GM23338 (cell line): ENCODE results near the gene PRDM11. TPM values are rescaled to one million over a fixed set of nuclear protein-coding genes. Genes with fewer than 3 reads are reported as not detected.

Source experiments
- ATAC-seq: fragments of 200-7000 bp; cut with Tn5 transposase; 3 replicates; pipeline ENCODE4 v1.9.1; 2020
- DNase-seq: peaks from one replicate; pipeline ENCODE4 v3.0.0-alpha.2; 2015; ENCODE audit warnings: low spot score
- H2AFZ ChIP-seq: fragments of 200-600 bp; sonication (generic); 2 replicates; pipeline ENCODE4 v1.8.0; 2016; ENCODE audit warnings: antibody characterized with exemption, mild to moderate bottlenecking, moderate library complexity
- H3F3A ChIP-seq: fragments of 200-600 bp; sonication (generic); replicated peaks from 2 replicates; pipeline ENCODE4 v1.8.0; 2017; ENCODE audit warnings: antibody characterized with exemption, mixed run types, low read depth
- H3K27ac ChIP-seq: fragments of 200-600 bp; sonication (generic); 2 replicates; pipeline ENCODE4 v1.6.1; 2016; ENCODE audit warnings: low read depth
- H3K27me3 ChIP-seq: fragments of 200-600 bp; sonication (generic); 2 replicates; pipeline ENCODE4 v1.8.0; 2016; ENCODE audit warnings: mild to moderate bottlenecking, mixed run types, moderate library complexity; ENCODE audit not compliant: insufficient read depth
- H3K36me3 ChIP-seq: fragments of 200-600 bp; sonication (generic); 2 replicates; pipeline ENCODE4 v1.8.0; 2016; ENCODE audit warnings: mild to moderate bottlenecking; ENCODE audit not compliant: insufficient read depth
- H3K4me1 ChIP-seq: fragments of 200-600 bp; sonication (generic); 2 replicates; pipeline ENCODE4 v1.8.0; 2016; ENCODE audit warnings: mild to moderate bottlenecking, moderate library complexity; ENCODE audit not compliant: insufficient read depth
- H3K4me2 ChIP-seq: fragments of 200-600 bp; sonication (generic); 2 replicates; pipeline ENCODE4 v1.7.1; 2017; ENCODE audit warnings: mixed run types
- H3K4me3 ChIP-seq: fragments of 200-600 bp; sonication (generic); 2 replicates; pipeline ENCODE4 v1.6.1; 2016; ENCODE audit warnings: mixed run types
- H3K79me2 ChIP-seq: fragments of 200-600 bp; sonication (generic); replicated peaks from 2 replicates; pipeline ENCODE4 v1.8.0; 2017; ENCODE audit warnings: mild to moderate bottlenecking; ENCODE audit not compliant: insufficient read depth
- H3K9me2 ChIP-seq: fragments of 200-600 bp; sonication (generic); 2 replicates; pipeline ENCODE4 v1.8.0; 2017; ENCODE audit not compliant: insufficient read depth
- H4K20me1 ChIP-seq: fragments of 200-600 bp; sonication (generic); replicated peaks from 2 replicates; pipeline ENCODE4 v1.8.0; 2017; ENCODE audit warnings: mild to moderate bottlenecking; ENCODE audit not compliant: insufficient read depth
- H3K27ac Mint-ChIP-seq: 2 replicates; pipeline ENCODE4 v1.8.0; 2020; ENCODE audit warnings: inconsistent platforms, mild to moderate bottlenecking, moderate library complexity, mixed read lengths
- H3K27me3 Mint-ChIP-seq: 3 replicates; pipeline ENCODE4 v1.8.0; 2022; ENCODE audit warnings: low read depth, mild to moderate bottlenecking, moderate library complexity, mixed read lengths, inconsistent platforms; ENCODE audit not compliant: insufficient read depth, poor library complexity
- H3K36me3 Mint-ChIP-seq: 3 replicates; pipeline ENCODE4 v1.8.0; 2021; ENCODE audit warnings: low read depth, mild to moderate bottlenecking, inconsistent platforms, moderate library complexity, mixed read lengths
- H3K4me1 Mint-ChIP-seq: 3 replicates; pipeline ENCODE4 v1.8.0; 2020; ENCODE audit warnings: mild to moderate bottlenecking, inconsistent platforms, mixed read lengths
- H3K4me3 Mint-ChIP-seq: 3 replicates; pipeline ENCODE4 v1.8.0; 2021; ENCODE audit warnings: moderate library complexity, mild to moderate bottlenecking, inconsistent platforms, mixed read lengths
- H3K9me3 Mint-ChIP-seq: 3 replicates; pipeline ENCODE4 v1.8.0; 2020; ENCODE audit warnings: moderate library complexity, mild to moderate bottlenecking, inconsistent platforms, mixed read lengths
- EZH2phosphoT487 ChIP-seq: fragments of 200-600 bp; sonication (generic); IDR thresholded peaks from one replicate; pipeline ENCODE4 v1.8.1; 2018; ENCODE audit warnings: antibody characterized with exemption; ENCODE audit not compliant: unreplicated experiment
- JUNB ChIP-seq: IDR thresholded peaks from one replicate; pipeline ENCODE4 v1.6.1; 2016; ENCODE audit warnings: antibody characterized with exemption; ENCODE audit not compliant: unreplicated experiment
- NANOG ChIP-seq: IDR thresholded peaks from 2 replicates; pipeline ENCODE4 v1.6.1; 2016; ENCODE audit warnings: antibody characterized with exemption, borderline replicate concordance
- POLR2AphosphoS5 ChIP-seq: IDR thresholded peaks from 2 replicates; pipeline ENCODE4 v1.6.1; 2016; ENCODE audit warnings: antibody characterized with exemption, low read depth
- ZNF114 ChIP-seq: fragments of 250-450 bp; sonication (Bioruptor Pico); IDR thresholded peaks from 2 replicates; pipeline ENCODE4 v1.5.0; 2020; ENCODE audit warnings: mild to moderate bottlenecking, moderate library complexity
- ZNF331 ChIP-seq: fragments of 250-450 bp; sonication (Bioruptor Pico); IDR thresholded peaks from 2 replicates; pipeline ENCODE4 v1.5.0; 2020; ENCODE audit warnings: low read depth, mild to moderate bottlenecking, moderate library complexity
- polyA plus RNA-seq: library from polyadenylated mRNA; unstranded; fragments of >200 nt; fragmentation: Nextera tagmentation; extraction: Ambion mirVana; gene quantifications from 2 replicates; pipeline ENCODE4 v1.2.1, GENCODE V29; 2016
- total RNA-seq: library from RNA; depleted of rRNA; stranded (reverse); fragments of >200 nt; shearing (Covaris generic); gene quantifications from 2 replicates; pipeline ENCODE4 v1.2.3, GENCODE V29; 2014
- TF ChIP-seq, protein P1 (sequence below): IDR thresholded peaks from one replicate; pipeline ENCODE4 v1.6.1; 2018; ENCODE audit warnings: antibody characterized with exemption; ENCODE audit not compliant: unreplicated experiment
- TF ChIP-seq, protein P2 (sequence below): IDR thresholded peaks from 2 replicates; pipeline ENCODE4 v1.6.1; 2016; ENCODE audit warnings: antibody characterized with exemption
- TF ChIP-seq, protein P3 (sequence below): fragments of 250-450 bp; sonication (Bioruptor Pico); IDR thresholded peaks from 2 replicates; pipeline ENCODE4 v1.5.0; 2020; ENCODE audit warnings: mild to moderate bottlenecking, moderate library complexity

Gene PRDM11
- total and polyA plus RNA-seq, 2 experiments from 2014 or later = 0.97 to 10.4 TPM

DNA sequence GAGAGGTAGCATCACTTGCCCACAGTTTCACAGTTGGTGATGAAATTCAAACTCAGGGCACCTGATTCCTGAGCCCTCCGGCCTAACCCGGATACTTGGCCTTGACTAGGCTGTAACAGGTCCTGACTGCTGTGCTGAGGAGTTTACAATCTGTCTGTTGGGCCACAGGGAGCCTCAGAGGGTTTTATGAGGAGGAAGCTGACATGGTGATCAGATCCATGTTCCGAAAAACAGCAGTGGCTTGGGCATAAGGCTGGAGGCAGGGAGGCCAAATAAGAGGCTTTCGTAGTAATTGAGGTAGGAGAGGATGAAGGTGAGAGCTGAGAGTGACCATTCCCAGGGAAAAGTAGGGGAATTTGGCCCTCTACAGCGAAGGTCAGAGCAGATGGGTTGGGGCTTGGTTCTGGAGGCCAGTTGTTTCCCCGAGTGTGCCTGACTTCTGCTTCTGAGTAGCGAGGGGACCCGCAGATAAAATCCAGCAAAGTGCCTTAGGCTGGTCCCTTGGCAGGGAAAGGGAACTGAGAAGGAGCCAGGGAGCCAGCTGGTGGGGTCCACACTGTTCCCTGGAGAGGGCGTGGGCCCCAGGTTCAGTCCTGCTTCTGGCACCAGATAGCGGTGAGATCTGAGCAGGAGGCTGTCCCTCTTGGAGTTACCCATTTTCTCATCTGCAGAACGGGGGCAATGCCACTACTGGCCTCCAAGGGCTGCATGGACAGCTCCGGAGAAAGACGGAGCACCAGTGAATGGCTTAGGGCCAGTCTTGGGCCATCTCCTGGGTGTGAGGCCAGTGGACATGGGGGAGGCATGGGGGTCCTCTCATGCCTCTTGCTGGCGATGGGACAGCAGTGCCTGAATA is 6.5 kb downstream of the PRDM11 start:
- no peak overlapping the region for H3K27ac Mint-ChIP-seq
- Histone ChIP-seq H3K27me3 (no peaks in the 10 kb centered on the region), H3K36me3 (no peaks in the 10 kb centered on the region), H3K4me3 (no peak overlapping the region), H4K20me1 (peaks cover 4% of the 10 kb centered on the region; the same call in 1 of the 2 replicates), H3F3A (no peaks in the 10 kb centered on the region), H2AFZ (no peak overlapping the region), H3K27ac (no peak overlapping the region), H3K9me2 (no peaks in the 10 kb centered on the region), H3K4me2 (no peak overlapping the region), H3K79me2 (peaks cover 52% of the 10 kb centered on the region), H3K4me1 (0 out of 2 replicates have a peak, but pooled peaks cover 3% of the 10 kb centered on the region)
- peaks cover 11% of the 10 kb centered on the region for H3K4me1 Mint-ChIP-seq
- peaks cover 9% of the 10 kb centered on the region for H3K27me3 Mint-ChIP-seq
- no peak for ATAC-seq
- H3K9me3 Mint-ChIP-seq = peaks cover 4% of the 10 kb centered on the region; the same call in 2 of the 3 replicates
- H3K36me3 Mint-ChIP-seq = peaks cover 9% of the 10 kb centered on the region
- no peak for TF ChIP-seq JUNB
- no peak for TF ChIP-seq POLR2AphosphoS5
- TF ChIP-seq, protein P1, sequence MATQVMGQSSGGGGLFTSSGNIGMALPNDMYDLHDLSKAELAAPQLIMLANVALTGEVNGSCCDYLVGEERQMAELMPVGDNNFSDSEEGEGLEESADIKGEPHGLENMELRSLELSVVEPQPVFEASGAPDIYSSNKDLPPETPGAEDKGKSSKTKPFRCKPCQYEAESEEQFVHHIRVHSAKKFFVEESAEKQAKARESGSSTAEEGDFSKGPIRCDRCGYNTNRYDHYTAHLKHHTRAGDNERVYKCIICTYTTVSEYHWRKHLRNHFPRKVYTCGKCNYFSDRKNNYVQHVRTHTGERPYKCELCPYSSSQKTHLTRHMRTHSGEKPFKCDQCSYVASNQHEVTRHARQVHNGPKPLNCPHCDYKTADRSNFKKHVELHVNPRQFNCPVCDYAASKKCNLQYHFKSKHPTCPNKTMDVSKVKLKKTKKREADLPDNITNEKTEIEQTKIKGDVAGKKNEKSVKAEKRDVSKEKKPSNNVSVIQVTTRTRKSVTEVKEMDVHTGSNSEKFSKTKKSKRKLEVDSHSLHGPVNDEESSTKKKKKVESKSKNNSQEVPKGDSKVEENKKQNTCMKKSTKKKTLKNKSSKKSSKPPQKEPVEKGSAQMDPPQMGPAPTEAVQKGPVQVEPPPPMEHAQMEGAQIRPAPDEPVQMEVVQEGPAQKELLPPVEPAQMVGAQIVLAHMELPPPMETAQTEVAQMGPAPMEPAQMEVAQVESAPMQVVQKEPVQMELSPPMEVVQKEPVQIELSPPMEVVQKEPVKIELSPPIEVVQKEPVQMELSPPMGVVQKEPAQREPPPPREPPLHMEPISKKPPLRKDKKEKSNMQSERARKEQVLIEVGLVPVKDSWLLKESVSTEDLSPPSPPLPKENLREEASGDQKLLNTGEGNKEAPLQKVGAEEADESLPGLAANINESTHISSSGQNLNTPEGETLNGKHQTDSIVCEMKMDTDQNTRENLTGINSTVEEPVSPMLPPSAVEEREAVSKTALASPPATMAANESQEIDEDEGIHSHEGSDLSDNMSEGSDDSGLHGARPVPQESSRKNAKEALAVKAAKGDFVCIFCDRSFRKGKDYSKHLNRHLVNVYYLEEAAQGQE = no peak
- TF ChIP-seq, protein P2, sequence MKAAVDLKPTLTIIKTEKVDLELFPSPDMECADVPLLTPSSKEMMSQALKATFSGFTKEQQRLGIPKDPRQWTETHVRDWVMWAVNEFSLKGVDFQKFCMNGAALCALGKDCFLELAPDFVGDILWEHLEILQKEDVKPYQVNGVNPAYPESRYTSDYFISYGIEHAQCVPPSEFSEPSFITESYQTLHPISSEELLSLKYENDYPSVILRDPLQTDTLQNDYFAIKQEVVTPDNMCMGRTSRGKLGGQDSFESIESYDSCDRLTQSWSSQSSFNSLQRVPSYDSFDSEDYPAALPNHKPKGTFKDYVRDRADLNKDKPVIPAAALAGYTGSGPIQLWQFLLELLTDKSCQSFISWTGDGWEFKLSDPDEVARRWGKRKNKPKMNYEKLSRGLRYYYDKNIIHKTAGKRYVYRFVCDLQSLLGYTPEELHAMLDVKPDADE = no peak
- TF ChIP-seq ZNF331 (CRISPR knock-in tag) = no peak
- no peak for TF ChIP-seq EZH2phosphoT487
- no peak for TF ChIP-seq NANOG
- no peak for TF ChIP-seq ZNF114
- TF ChIP-seq, protein P3, sequence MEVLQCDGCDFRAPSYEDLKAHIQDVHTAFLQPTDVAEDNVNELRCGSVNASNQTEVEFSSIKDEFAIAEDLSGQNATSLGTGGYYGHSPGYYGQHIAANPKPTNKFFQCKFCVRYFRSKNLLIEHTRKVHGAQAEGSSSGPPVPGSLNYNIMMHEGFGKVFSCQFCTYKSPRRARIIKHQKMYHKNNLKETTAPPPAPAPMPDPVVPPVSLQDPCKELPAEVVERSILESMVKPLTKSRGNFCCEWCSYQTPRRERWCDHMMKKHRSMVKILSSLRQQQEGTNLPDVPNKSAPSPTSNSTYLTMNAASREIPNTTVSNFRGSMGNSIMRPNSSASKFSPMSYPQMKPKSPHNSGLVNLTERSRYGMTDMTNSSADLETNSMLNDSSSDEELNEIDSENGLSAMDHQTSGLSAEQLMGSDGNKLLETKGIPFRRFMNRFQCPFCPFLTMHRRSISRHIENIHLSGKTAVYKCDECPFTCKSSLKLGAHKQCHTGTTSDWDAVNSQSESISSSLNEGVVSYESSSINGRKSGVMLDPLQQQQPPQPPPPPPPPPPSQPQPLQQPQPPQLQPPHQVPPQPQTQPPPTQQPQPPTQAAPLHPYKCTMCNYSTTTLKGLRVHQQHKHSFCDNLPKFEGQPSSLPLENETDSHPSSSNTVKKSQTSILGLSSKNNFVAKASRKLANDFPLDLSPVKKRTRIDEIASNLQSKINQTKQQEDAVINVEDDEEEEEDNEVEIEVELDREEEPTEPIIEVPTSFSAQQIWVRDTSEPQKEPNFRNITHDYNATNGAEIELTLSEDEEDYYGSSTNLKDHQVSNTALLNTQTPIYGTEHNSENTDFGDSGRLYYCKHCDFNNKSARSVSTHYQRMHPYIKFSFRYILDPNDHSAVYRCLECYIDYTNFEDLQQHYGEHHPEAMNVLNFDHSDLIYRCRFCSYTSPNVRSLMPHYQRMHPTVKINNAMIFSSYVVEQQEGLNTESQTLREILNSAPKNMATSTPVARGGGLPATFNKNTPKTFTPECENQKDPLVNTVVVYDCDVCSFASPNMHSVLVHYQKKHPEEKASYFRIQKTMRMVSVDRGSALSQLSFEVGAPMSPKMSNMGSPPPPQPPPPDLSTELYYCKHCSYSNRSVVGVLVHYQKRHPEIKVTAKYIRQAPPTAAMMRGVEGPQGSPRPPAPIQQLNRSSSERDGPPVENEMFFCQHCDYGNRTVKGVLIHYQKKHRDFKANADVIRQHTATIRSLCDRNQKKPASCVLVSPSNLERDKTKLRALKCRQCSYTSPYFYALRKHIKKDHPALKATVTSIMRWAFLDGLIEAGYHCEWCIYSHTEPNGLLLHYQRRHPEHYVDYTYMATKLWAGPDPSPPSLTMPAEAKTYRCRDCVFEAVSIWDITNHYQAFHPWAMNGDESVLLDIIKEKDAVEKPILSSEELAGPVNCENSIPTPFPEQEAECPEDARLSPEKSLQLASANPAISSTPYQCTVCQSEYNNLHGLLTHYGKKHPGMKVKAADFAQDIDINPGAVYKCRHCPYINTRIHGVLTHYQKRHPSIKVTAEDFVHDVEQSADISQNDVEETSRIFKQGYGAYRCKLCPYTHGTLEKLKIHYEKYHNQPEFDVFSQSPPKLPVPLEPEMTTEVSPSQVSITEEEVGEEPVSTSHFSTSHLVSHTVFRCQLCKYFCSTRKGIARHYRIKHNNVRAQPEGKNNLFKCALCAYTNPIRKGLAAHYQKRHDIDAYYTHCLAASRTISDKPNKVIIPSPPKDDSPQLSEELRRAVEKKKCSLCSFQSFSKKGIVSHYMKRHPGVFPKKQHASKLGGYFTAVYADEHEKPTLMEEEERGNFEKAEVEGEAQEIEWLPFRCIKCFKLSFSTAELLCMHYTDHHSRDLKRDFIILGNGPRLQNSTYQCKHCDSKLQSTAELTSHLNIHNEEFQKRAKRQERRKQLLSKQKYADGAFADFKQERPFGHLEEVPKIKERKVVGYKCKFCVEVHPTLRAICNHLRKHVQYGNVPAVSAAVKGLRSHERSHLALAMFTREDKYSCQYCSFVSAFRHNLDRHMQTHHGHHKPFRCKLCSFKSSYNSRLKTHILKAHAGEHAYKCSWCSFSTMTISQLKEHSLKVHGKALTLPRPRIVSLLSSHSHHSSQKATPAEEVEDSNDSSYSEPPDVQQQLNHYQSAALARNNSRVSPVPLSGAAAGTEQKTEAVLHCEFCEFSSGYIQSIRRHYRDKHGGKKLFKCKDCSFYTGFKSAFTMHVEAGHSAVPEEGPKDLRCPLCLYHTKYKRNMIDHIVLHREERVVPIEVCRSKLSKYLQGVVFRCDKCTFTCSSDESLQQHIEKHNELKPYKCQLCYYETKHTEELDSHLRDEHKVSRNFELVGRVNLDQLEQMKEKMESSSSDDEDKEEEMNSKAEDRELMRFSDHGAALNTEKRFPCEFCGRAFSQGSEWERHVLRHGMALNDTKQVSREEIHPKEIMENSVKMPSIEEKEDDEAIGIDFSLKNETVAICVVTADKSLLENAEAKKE (CRISPR knock-in tag) = no peak
- DNase-seq = no peak
- H3K4me3 Mint-ChIP-seq = no peak overlapping the region
